AG10803 (cell line): Measurements from ENCODE around the gene PPFIA1.

Experiments
- DNase-seq: peaks from one replicate; pipeline ENCODE4 v3.0.0; 2010; ENCODE audit warnings: low read depth
- H3K4me3 ChIP-seq: 2 replicates; pipeline ENCODE4 v1.5.1; 2011; ENCODE audit warnings: mild to moderate bottlenecking, low read length, control low read depth
- CTCF ChIP-seq: conservative IDR thresholded peaks from 2 replicates; pipeline ENCODE4 v1.5.1; 2011; ENCODE audit warnings: mild to moderate bottlenecking, low read length, control low read depth, inconsistent platforms

Gene PPFIA1

GRCh38 chr11:70230151-70230839 is 40.2 kb upstream of the PPFIA1 start:
- DNase-seq: peak; percentile 21
- H3K4me3 ChIP-seq: no peak overlapping the region
- no peak for TF ChIP-seq CTCF

- TF ChIP-seq CTCF: no peak
- no peak for DNase-seq
- H3K4me3 ChIP-seq: no peak overlapping the region
Measured at GRCh38 chr11:70230840-70231710, 39.4 kb upstream of the PPFIA1 start.

DNA sequence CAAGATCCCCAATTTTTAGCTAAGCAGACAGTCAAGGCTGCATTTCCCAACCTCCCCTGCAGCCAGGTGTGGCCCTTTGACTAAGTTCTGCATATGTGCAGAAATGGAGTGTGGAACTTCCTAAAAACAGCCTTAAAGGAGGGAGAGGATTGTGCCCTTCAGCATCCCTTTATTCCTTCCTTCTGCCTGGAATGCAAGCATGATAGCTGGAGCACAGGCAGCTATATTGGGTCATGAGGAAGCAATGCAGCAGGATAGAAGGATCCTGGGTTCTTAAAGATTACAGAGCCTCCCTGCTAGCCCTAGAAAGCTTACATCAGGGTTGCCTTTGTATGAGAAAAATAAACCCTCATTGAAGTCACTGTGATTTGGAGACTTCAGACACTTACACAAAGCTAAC is 37.5 kb upstream of the PPFIA1 start:
- no peak for TF ChIP-seq CTCF
- H3K4me3 ChIP-seq: no peak overlapping the region
- DNase-seq: no peak

DNA sequence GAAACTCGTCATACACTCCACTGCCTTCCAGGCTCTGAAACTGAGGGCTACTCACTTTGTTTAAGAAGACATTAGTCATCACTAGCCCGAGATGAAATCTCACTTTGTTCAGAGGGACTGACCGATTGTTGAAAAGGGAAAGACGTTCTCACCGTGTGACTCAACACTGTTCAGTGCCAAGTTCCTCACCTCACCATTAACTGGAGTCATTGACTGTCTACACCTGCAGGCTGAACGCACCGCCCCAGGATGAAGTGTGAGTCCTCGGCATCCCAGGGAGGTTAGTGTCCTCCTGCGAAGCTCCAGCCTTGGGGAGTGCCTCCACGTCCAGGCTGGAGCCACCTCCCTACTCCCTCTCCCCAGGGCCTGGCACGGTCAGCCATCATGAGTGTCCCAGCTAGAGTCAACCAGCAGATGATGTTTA is 37.0 kb upstream of the PPFIA1 start:
- no peak overlapping the region for H3K4me3 ChIP-seq
- TF ChIP-seq CTCF: no peak
- peak; percentile 35 for DNase-seq

DNA sequence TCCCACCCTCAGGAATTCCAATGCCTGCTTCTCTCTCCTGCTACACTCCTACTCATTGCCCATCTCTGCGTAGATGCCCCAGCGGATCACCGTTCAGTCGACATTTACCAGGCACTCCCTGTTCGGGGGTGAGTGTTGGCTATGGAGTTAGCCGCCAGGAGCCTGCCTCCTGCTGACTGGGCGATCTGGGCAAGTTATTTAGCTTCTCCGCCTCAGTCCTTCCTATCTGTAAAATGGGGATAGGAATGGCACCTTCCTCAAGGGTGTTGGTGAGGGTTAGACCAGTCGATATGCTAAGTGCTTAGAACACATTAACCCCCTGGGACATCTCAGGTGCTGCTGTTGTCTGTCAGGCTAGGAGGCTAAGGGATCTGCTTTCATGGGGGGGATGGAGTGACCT is 36.5 kb upstream of the PPFIA1 start:
- TF ChIP-seq CTCF: no peak
- no peak overlapping the region for H3K4me3 ChIP-seq
- no peak for DNase-seq

DNA sequence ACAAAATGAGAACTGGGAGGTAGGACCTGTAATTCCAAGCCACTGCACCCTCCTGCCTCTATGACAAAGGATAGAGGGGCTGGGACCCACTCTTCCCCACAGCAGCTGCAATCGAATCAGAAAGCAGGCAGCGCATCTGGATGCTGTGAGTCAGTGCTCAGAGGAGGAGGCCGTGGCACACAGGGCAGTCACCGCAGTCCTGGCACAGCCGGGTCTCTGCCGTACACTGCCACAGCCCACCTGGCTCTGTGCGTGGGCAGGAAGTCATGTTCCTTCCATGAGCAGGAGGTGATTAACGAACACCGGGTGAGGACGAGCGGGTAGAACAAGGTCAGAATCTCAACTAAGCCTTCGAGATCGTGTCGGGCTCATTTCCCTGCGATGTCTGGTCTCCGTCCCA is 30.2 kb upstream of the PPFIA1 start:
- DNase-seq: no peak
- no peak overlapping the region for H3K4me3 ChIP-seq
- no peak for TF ChIP-seq CTCF

- TF ChIP-seq CTCF: no peak
- H3K4me3 ChIP-seq: no peak overlapping the region
- no peak for DNase-seq
Measured at GRCh38 chr11:70241709-70242108, 28.8 kb upstream of the PPFIA1 start.
